ENCODE data around the gene EXOC2. TPM values are rescaled to one million over a fixed set of nuclear protein-coding genes. Genes with fewer than 3 reads are reported as not detected.

EXOC2 gene
- total RNA-seq, 4 donors from 2014 or later: 10.3 to 23.9 (median 19.1) TPM

DNA sequence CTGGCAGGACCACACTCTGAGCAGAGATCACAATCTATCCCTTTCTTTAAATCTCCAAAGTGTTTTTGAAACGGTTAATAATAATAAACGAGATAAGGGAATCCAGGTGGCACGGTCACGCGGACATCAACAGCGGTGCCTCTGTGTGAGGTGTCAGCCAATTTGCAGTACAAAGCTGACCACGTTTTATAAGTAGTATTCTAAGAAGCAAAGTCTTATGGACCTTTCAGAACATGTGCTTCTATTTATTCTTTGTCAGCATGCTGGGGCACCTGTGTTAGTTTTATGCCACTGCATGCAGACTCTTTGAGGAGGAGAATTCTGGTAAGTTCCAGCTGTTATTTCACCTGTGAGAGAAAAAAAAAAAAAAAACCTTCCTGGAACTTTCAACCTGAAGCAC lies 39.0 kb upstream of the EXOC2 start:
- Histone ChIP-seq H3K27me3 (no peaks in the 10 kb centered on the region), H3K4me3 (no peak overlapping the region), H3K4me1 (no peaks in the 10 kb centered on the region), H3K36me3 (no peaks in the 10 kb centered on the region), H3K9me3 (no peaks in the 10 kb centered on the region), H3K27ac (no peak overlapping the region)
- no peak for DNase-seq
- TF ChIP-seq, protein P1, sequence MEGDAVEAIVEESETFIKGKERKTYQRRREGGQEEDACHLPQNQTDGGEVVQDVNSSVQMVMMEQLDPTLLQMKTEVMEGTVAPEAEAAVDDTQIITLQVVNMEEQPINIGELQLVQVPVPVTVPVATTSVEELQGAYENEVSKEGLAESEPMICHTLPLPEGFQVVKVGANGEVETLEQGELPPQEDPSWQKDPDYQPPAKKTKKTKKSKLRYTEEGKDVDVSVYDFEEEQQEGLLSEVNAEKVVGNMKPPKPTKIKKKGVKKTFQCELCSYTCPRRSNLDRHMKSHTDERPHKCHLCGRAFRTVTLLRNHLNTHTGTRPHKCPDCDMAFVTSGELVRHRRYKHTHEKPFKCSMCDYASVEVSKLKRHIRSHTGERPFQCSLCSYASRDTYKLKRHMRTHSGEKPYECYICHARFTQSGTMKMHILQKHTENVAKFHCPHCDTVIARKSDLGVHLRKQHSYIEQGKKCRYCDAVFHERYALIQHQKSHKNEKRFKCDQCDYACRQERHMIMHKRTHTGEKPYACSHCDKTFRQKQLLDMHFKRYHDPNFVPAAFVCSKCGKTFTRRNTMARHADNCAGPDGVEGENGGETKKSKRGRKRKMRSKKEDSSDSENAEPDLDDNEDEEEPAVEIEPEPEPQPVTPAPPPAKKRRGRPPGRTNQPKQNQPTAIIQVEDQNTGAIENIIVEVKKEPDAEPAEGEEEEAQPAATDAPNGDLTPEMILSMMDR (IDR thresholded peaks at IDR 0.05): no peak
- no peak for TF ChIP-seq POLR2A (IDR thresholded peaks at IDR 0.05)

DNA sequence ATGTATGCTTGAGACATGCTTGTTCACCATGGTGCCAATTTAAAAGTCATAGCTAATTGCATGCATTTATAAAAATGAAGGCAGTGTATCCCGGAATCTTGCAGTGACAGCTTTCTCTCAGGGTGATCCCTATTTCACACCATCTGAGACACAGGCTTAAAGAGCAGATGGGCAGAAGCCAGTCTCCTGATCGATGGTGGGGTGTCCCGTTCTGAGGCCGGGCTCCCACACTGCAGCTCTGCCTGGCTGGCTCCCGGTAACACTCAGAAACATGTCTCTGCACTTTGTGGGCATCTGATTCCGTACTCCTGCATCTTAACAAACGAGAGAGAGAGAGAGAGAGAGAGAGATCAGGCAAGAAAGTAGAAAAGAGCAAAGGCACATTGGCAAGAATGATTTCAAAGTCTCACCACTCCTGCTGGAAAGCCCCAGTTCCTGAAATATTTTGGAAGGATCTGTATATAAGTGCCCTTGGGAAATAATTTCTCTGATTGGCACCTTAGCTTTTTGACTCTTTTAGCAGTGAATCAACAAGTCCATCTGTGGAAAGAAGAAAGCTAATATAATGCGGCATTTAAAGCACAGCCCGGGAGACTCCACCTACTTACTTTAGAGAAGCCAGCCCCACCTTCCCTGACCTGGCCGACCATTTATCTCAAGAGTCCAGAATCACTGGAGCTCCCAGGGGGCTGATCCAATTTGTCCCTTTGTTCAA lies 36.8 kb upstream of the EXOC2 start:
- TF ChIP-seq POLR2A (IDR thresholded peaks at IDR 0.05): no peak
- TF ChIP-seq, protein P1 (IDR thresholded peaks at IDR 0.05): no peak
- Histone ChIP-seq H3K27ac (no peak overlapping the region), H3K4me3 (no peak overlapping the region), H3K9me3 (no peaks in the 10 kb centered on the region), H3K27me3 (no peaks in the 10 kb centered on the region), H3K4me1 (no peaks in the 10 kb centered on the region), H3K36me3 (no peaks in the 10 kb centered on the region)
- no peak for DNase-seq

DNA sequence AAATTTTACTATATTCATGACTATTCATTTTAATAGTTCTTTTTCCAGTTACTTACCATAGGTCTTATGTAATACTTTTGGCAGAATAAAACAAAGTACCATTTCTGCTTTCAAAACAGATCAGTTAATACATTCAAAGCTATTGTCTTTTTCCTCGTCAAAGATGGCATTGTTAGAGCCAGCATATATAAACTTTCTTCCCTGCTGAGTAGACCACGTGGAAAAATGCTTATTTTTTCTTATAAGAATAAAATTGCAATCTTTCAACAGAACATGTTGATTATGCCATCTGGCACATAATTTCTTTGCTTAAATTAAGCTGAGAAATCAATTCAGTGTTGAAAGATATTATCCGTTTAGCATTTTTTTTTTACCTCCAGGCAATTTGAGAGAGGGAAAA lies 34.9 kb upstream of the EXOC2 start:
- Histone ChIP-seq H3K4me3 (no peak overlapping the region), H3K9me3 (no peaks in the 10 kb centered on the region), H3K27ac (no peak overlapping the region), H3K27me3 (no peaks in the 10 kb centered on the region), H3K36me3 (no peaks in the 10 kb centered on the region), H3K4me1 (no peaks in the 10 kb centered on the region)
- TF ChIP-seq, protein P1 (IDR thresholded peaks at IDR 0.05): no peak
- no peak for TF ChIP-seq POLR2A (IDR thresholded peaks at IDR 0.05)
- DNase-seq: no peak

DNA sequence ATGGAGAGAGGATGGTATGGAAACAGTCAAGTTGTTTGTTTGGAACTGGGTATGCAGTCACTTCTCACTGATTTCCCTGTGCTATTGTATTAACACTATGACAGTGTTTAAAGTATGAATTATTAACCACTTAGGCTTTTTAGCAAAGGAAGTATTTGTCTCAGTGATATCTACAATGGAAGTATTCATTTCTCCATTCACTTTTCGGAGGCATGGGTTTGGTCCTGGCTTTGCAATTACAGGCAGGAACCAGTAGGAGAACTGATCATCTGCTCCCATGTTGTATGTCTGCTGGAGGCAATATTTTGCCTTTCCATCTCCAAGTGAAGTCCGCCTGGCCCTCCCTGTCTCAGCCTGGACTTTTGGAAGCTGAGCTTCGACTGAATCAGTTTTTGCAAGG lies 30.6 kb upstream of the EXOC2 start:
- Histone ChIP-seq H3K4me1 (no peaks in the 10 kb centered on the region), H3K36me3 (no peaks in the 10 kb centered on the region), H3K27ac (no peak overlapping the region), H3K9me3 (no peaks in the 10 kb centered on the region), H3K4me3 (no peak overlapping the region), H3K27me3 (no peaks in the 10 kb centered on the region)
- no peak for TF ChIP-seq POLR2A (IDR thresholded peaks at IDR 0.05)
- TF ChIP-seq, protein P1 (IDR thresholded peaks at IDR 0.05): peak in 1 of 6 experiments; percentile 5
- no peak for DNase-seq

DNA sequence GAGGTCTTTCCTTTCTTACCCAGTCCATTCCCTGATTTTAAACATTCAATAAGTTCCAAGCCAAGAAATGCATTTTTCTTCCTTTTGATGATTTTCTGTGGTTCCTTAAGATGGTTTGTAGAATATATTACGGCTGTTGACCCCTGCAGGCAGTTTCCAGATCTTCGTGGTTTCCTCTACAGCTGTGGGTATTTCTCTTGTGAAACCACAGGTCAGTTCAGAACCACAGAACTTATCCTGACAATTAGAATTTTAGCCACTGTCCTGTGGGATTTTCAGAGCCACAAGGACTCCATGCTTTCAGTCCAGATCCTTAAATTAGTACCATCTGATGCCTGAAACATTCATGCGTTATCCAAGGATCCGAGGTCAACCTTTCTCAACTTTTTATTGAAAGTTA lies 29.7 kb upstream of the EXOC2 start:
- Histone ChIP-seq H3K4me3 (no peak overlapping the region), H3K9me3 (no peaks in the 10 kb centered on the region), H3K36me3 (no peaks in the 10 kb centered on the region), H3K4me1 (no peaks in the 10 kb centered on the region), H3K27me3 (no peaks in the 10 kb centered on the region), H3K27ac (no peak overlapping the region)
- TF ChIP-seq, protein P1 (IDR thresholded peaks at IDR 0.05): no peak
- TF ChIP-seq POLR2A (IDR thresholded peaks at IDR 0.05): no peak
- DNase-seq: no peak

Data from Peyer's patch (tissue), 4 donors.